HG03442 (cell line): ENCODE data around the gene SLC1A2.

Experiments
- ATAC-seq: cut with Tn5 transposase; IDR thresholded peaks from one replicate; pipeline ENCODE4 v1.9.1; 2021; ENCODE audit warnings: mild to moderate bottlenecking, moderate library complexity; ENCODE audit not compliant: unreplicated experiment

Gene SLC1A2

DNA sequence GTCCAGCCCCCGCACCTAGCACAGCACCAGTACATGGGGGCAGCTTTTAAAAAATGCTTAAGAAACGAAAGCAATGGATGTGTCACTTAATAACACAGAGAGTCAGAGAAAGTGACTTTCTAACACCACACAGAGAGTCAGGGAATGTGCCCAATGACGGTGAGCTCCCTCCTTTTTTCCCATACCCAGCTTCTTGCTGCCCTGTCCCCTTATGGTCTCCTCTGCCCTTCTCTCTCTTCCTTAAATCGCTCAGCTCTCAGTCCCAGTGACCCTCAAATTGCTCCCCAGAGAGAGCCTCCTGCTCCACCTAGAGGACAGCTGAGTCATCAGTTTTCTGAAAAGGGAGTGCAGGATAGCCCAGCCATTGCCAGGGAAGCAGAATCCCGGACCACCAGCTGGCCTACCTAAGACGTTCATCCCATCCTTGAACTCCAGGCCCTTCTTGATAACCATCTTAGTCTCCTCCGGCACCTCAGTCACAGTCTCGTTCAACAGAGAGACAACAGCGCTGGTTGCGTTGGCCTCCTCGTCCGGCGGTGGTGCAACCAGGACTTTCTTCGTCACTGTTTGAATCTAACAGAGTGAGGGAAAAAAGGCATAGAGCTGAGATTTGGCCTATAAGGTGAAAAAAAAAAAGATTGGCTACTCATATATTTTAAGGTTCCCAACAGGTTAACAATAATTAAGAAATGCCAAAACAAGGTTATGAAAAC is 113.5 kb downstream of the SLC1A2 start:
- peak; percentile 45 for ATAC-seq

DNA sequence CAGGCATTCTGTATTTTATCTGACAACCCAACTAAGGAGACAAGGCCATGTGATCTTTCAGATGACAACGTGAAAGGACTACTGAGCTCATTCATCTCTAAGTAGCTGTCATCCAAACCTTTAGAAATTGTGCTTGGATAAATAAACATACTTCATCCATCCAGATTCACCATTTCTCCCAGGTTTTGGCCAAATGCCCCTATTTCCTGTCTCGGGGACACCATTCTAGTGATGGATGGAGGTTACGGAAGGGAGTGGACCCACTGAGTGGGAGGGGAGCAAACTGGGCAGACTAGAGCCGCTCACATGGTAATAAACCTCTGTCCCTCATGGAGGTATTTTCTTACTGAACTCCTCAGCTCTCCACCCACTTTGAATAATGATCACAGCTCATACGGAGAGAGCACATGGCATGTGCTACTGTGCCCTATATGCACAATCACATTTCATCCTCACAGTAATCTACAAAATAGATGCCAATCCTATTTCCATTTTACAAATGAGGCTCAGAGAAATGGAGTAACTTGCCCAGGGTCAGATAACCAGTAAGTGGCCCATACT is 114.4 kb downstream of the SLC1A2 start:
- no peak for ATAC-seq

DNA sequence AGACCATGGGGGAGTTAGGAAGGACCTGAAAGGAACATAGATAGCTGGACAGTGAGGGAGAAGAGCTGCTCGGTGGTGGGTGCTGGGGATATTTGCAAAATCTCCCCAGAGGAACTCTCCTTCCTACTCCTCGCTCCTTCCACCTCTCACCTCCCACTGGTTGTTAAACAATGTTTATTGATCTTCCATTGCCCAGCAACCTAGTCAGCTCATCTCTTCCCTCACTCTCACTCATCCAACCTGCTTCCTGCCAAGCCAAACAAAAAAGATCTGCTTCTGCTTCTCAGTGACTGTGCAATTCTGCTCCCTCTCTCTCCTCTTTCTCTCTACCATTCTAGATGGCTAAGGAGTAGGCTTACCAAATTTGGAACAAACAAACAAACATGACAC is 115.0 kb downstream of the SLC1A2 start:
- no peak for ATAC-seq

DNA sequence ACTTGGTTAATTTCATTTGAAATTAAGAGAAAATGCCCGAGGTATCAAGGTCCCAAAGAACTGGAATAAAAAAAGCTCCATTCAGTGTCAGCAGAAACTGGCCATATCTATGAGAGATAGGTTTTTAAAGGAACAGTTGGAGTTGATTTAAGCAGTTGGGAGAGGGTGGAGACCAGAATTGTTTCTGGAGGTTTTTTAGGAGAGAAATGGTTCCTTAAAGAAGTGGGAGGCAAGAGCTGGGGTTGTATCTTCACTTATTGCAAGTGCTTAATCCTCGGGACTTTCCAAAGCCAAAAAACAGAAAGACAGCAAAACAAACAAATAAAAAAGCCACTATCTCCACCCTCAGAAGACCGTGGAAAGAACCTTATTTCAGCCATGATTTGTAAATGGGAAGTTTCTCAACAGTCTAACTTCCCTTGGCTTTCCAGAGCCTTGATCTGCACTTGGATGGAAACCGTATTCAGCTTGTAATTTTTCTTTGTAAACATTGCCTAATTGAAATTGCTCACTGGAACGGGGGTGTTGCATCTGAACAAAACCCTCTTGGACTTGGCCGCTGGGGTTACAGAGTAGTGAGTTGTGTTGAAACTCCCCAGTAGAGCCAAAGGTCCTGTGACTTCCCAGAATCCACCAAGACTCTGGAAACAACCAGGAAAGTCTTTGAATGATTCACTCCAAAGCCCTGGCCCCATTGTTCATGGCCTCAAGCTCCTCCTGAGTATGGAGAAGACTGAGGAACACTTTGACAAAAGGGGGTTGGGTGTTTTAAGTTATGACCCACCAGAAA is 115.6 kb downstream of the SLC1A2 start:
- no peak for ATAC-seq

DNA sequence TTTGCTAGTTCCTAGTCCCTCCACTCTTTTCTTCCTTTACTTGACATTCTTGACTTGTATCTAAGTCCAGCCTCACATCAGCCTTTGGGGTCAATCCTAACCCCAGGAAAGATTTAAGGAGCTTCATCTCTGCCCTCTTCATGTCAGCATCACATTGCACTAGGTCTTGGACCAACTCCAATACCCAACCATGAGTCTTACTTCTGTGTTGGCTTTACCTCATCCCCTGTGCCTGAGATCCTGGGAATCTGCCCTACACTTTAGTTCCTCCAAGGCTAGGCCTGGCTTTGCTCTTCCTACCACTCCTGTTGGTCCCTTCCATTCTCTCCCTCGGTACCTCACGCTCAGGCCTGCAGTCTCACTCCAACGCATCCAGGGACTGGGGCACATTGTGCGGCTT is 117.0 kb downstream of the SLC1A2 start:
- ATAC-seq = no peak

DNA sequence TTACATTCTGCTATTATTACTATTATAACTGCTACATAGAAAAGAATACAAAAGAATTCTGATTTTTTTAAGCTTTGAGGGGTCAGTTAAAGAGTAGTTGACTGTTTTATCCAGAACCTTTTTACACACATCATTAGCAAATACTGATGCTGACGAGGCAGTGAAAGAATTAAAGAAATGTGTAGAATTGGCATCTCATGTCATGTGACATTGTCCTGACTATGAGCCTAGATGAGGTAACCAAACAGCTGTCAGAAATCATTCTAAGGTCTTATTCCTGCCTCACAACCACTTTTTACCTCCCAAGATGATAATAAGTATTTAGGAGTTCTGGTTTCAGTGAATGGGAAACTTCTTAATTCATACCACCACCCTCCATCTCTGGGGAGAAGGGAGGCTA is 121.0 kb downstream of the SLC1A2 start:
- ATAC-seq = no peak

DNA sequence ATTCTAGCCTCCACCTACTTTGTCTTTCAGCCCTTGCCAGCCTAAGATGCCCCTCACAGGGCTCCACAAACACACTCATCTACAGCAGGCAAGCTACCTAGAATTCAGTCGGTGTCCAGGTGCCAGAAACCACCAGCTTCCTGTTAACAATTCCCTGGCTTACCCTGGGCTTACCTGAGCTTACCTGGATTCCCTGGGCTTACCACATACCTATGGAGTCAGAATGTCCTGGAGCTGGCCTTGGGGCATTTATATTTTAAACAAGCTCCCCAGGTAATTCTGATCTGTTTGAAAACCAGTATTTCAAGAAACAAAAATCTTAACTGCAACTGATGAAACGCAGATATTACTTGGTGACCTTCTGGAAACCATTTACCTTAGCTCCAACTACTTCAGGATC is 123.6 kb downstream of the SLC1A2 start:
- ATAC-seq = no peak

DNA sequence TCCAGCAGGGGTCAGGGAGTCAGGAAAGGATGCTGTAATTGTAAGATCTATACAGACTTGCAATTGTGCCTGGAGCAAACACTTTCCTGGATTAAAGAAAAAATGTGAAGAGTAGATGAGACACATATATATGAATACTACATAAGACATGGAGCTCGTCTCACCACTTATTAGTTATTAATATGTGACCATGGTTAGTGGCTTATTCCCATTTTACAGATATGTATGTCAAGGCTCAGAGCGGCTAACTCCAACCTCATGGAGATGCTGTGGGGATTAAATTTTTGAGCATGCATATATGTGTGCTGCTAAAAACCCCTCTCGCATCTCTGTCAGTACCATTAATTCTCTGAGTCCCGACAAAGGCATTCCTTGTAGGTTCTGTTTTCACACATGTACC is 125.7 kb downstream of the SLC1A2 start:
- no peak for ATAC-seq

DNA sequence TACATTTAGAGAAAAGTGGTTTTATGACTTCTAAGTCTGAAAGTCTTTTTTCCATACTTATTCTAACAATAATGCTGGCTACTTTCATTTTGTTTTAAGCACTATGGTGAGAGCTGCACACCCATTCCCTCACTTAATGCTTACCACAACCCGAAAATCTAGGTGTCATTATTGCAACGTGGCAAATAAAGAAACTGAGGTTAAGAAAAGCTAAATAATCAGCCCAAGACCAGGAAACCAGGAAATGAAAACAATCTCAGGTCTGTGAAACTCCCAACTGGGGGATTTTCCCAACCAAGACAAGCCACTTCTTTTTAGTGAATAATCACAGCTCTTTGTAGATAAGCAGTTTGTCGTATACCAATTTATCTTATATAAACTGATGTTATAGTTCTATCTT is 126.3 kb downstream of the SLC1A2 start:
- no peak for ATAC-seq

DNA sequence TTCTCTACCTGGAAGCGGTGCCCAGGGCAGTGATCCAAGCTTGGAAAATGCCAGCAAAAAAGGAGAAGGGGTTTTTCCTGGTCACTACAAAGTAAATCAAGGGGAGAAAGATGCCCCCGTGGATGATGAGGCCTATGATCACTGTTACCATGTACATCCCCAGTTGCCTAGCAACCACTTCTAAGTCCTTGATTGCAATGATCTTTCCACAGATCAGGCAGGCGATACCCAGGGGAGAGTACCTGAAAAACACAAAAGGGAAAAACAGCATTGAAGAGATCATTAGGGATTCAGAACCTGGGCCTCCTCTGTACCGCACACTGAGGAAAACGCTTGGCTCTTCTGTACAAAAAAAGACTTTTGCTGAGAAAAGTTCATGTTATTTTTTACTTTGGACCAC is 127.1 kb downstream of the SLC1A2 start:
- no peak for ATAC-seq

DNA sequence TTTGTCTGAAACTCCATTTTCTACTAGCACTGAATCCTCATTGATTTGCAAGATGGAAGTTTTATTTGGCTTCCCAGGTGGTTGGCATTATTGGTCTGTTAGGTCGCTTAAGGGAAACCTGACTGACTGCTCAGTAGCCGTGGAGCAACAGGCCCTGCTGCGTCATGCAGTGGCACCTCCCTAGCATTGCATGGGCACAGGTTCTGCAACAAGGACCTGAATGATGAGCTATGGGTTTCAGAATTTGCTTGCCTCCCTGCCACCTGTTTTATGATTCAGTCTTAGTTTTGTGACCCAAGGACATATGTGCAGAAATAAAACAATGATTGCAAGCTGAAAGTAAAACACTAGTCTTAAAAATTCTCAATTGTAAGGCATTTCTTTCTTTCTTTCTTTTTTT is 128.5 kb downstream of the SLC1A2 start:
- ATAC-seq = no peak

DNA sequence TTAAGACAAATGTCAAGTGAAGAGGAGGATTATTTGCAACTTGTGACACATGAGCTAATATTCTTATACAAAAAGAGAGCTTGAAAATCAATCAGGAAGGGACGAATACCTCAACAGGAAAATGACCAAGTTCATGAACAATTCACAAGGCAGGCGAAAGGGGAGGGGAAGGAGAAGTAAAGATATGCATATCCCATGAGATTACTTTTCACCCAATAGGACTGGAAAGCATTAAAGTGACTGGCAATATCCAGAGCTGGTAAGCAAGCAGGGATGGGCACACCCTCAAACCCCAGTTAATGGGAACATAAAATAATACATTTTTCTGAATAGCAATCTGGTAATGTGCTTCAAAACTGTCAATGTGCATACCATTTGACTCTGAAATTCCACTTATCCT is 129.5 kb downstream of the SLC1A2 start:
- no peak for ATAC-seq

DNA sequence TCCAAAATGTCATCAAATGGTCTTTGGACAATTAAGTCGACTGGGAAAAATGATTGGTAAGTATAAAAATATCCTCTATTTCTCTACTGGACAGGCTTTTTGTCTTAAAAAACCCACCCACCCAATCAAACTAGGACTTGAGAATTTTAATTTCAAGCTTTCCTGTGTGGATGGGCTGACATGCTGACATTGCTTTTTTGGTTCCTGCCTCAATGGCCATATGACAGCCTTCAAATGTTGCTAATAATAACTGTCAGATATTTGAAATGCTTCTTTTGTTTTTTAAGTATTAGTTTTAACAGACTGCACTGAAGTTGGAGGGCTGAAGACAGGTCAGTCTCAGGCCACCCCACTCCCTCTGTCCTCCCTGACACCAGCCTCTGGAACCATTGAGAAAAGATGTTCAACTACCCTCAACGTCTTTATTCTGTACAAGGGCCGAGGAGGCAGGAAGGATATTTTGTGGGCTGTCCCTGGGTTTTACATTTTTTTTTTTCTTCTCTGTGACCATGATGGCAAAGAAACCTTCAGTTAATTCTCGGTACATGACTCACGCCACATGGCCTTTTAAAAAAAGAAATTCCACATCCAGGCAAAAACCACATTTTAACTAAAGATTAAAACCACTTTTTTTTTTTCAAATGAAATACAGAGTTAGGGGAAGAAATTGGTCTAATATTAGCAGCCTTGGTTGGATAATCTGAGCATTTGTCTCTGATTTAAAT is 130.4 kb downstream of the SLC1A2 start:
- ATAC-seq = no peak

DNA sequence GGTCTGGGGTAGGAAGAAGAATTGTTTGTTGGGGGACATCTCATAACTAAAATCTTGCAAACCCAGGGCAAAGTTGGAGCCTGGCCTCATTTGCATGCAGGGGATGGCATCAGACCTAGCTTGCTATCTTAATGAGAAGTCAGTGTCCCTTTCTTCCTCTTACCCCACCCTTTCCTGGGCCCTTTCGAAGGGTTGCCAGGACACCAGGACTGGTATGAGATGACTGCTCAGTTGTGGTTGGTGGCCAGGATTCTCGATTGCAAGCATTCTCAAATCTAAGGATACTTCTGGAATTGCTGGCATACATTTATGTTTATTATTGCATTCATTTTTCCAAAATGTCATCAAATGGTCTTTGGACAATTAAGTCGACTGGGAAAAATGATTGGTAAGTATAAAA is 131.0 kb downstream of the SLC1A2 start:
- no peak for ATAC-seq

DNA sequence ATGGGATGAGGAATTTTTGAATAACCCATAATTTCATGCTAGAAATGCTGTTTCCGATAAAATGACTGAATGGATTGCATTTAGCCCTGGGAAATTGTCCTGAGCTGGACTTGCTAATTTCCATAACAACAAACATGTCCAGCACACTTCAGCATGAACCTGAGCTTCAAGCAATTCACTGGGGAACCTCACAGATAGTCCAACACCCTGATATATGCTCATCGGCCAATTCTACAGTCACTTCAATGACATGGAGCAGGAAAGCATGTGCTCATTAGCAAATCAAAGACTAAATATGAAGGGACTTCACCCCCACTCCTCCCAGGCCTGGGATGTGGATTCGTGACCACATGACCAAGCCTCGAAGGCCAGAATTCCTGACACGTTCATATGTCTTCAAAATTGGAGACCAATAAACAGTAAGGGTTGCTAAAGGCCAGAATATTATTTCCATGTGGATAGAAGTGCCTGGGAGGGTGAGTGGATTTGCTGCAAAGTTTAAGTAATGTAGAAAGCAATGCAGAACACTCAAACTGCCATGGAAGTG is 131.9 kb downstream of the SLC1A2 start:
- ATAC-seq = no peak

DNA sequence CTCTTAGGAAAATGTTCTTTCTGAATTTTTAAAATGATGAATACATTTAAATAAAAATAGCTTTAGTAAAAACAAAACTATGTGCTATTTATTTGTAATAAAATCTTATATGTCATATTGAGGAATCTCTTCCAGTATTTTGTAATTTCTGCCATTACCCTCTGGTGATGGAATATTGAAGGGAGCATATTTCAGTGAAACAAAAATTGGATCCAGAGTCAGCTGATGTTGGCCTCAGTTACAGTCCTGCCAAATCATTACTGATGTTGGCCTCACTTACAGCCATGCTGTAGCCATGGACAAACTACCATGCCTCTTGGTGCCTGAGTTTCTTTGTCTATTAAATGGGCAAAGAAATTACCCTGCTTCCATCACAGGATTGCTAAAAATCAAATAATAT is 133.2 kb downstream of the SLC1A2 start:
- ATAC-seq = no peak

DNA sequence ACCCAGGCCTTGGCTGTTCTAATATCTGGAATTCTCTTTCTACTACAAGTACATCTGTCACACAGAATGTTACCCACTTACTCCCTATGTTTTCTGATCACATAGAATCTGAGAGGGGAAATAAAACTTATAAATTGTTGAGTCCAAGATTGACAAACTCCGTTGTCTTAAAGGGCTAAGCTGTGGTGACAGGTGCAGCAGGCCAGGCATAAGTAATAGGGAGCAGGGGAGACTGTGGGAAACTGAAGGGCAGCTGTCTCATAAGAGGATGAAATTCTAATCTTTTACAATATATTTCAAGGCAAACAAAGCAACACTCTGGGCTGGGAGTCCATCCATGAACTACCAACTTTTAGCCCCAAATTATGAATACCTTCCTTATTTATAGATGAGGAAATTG is 133.9 kb downstream of the SLC1A2 start:
- no peak for ATAC-seq

DNA sequence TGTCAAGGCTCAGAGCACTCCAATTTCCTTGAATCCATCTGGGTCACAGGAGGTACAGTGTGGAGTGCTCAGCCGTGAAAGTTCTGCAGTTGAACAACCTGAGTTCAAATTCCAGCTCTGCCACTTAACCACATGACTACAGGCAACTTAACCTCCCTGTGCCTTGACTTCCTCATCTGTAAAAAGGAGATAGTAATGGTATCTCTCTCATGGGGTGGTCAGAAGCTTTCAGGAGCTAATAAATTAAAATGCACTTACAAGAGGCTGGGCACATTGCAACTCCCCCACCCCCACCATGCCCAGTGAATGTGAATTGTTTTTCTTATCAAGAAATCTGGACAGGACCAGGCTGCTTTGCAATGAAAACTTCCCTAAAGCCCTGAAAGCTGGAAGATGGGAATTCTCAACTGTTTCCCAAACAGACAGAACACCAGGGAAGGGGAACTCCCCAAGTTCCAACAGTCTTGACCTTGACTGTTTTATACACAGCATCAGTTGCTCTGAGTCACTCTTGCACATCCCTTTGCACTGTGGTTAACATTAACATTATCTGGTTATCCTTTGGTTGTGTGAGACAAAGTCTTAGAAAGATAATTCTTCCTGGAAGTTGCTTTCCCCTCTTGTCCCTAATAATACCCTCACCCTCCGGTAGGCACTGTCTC is 137.0 kb downstream of the SLC1A2 start:
- peak; percentile 50 for ATAC-seq

DNA sequence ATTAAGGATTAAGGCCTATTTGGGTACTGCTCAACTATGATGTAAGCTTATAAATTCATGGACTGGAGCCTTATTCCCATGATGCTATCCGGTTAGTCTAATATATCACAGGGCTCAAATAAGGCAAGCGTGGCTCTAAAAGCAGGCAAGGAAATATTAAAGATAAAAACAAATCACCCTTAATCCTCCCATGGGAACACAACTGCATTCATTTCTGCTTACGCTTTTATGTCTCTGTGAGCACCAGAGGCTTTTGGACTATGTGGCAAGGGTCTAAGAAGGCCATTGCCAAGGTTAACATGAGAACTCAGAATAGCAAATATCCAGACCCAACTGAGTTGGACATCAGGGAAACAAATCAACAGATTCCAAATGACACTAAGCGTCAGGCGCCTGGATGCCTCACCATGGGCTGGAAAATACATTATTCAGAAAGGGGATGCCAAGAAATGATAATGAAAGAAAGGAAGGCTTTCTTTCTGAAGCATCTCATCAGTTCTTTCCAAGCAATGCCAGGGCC is 138.1 kb downstream of the SLC1A2 start:
- ATAC-seq = no peak

DNA sequence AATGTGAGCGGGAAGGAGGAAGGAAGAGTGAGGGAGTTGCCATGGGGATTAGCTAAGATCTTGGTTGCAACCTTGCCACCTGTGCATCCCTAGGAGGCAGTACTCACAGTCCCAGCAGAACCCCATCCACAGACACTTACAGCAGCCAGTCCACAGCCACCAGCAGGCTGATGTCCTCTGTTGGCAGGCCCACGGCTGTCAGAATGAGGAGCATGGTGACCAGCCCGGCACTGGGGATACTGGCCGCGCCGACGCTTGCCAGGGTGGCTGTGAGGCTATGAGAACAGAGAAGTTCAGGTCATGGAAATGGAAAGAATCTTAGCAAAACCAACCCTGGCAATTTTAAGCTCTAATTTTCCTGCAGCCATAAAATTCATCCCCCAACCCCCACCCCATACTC is 138.6 kb downstream of the SLC1A2 start:
- ATAC-seq = no peak

DNA sequence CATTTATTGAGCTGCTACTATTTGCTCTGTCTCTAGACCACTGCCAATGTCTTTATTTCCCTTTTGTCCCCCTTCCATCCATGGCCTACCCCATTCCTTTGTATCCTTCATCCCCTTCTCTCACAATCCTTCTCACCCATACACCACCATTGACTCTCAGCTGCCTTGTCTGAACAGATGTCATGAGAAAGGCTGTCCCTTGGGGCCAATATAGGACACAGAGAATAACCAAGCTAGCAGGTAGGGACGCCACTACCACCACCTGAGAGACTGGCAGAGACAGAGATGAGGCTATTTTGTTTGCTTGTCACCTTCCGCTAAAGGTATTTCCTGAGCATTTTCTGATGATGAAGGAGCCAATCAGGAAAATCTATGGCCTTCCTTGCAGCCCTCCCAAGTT is 141.5 kb downstream of the SLC1A2 start:
- ATAC-seq = no peak
